HG03378 (cell line): ENCODE results near the gene TADA2A.

Experiments
- ATAC-seq: cut with Tn5 transposase; IDR thresholded peaks from one replicate; pipeline ENCODE4 v1.9.1; 2021; ENCODE audit warnings: mild to moderate bottlenecking, moderate library complexity; ENCODE audit not compliant: unreplicated experiment

TADA2A gene

DNA sequence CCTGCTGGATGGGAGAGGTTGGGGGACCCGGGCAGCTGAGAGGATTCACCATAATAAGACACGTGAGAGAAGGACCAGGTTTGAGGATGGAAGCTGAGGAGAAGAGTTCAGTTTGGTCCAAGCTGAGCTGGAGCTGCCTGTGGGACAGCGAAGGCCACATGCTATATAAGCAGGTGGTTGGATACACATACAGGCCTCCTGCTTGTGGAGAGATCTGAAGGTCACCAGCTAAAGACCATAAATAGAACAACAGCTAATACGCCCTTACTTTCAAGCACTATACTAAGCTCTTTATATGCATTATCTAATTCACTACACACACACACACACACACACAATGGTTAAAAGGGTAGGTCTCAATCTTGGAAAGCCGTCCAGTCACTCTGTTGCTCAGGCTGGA lies 115.1 kb downstream of the TADA2A start:
- no peak for ATAC-seq

DNA sequence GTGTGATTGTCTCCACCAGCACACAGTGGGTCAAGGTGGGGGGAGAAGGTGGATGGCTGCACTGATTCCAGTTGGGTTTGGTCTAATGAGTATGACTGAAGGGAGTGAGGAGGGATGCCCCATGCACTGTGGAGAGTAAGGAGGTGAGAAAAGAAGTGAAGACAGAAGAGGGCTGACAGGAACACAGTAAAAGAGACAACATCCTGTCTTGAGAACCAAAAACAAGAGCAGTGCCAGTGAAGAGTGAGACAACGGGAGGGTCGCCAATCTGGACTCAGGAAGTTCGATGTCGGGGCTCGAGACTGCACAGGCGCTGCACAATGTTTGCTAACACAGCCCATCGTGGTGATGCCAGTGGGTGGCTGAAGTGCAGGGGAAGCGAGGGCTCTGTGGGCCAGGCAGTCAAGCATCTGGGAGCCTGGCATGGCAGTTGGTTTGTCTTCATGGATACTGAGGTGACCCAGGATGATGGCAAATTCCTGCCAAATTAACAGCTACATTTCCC lies 117.1 kb downstream of the TADA2A start:
- ATAC-seq = no peak

GRCh38 chr17:37527249-37527851 lies 120.7 kb downstream of the TADA2A start:
- ATAC-seq = no peak
